Skin epidermis (tissue), 12 donors: ENCODE data around the gene PLCZ1.
"Not testable (repeated sequence)": the region's sequence is repeated elsewhere in the genome, so short reads cannot be mapped to it uniquely, and the experiment has no call there.

Source experiments
- H3K27ac ChIP-seq, 21 experiments: fragments of 200-600 bp; sonication (generic) in 11 of 21; one replicate each; pipeline ENCODE4 v1.5.0; 2020; ENCODE audit warnings: mild to moderate bottlenecking in 3 of 21, inconsistent platforms in 2 of 21, moderate library complexity in 2 of 21
- H3K4me3 ChIP-seq, 7 experiments: fragments of 200-600 bp; sonication (generic) in 2 of 7; one replicate each; pipeline ENCODE4 v1.5.0; 2020; ENCODE audit warnings: inconsistent platforms in 2 of 7, mild to moderate bottlenecking in 2 of 7, moderate library complexity in 1 of 7

Gene PLCZ1

DNA sequence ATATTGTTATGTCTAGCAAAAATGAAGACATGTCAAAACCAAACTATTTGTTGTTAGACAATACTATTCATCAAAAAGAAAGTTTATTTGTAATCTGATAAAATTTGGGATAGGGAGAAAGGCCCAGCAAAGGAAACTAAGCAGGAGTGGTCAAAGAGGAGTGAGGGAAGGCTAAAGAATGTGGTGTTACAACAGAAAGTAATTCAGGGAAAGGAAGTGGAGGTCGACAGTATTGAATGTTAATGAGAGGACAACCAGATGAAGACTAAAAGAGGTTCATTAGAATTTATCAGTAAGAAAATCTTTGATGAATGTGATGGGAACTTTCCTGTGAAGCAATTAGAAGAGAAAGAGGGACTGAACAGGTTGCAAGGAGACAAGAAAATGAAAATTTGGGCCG lies 33.9 kb downstream of the PLCZ1 start:
- Histone ChIP-seq H3K4me3 (no peak overlapping the region), H3K27ac (no peak overlapping the region)

DNA sequence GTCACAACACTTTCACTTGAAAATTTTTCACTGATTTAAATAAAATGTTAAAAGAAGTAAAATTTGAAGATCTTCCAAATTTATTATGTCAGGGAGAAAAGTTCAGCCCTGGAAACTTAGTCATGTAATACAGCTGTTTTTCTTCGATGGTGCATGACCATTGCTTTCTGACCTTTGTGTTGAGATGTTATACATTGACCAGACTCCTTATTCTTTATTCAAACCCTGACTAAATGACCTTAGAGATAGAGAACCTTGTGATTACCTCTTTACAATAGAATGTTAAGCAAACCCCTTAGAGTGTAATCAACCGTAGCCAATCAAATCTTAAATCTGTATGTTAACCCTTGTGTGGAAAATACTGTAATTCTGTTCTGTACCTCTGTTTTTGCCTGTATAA lies 34.5 kb downstream of the PLCZ1 start:
- no peak overlapping the region for H3K27ac ChIP-seq

DNA sequence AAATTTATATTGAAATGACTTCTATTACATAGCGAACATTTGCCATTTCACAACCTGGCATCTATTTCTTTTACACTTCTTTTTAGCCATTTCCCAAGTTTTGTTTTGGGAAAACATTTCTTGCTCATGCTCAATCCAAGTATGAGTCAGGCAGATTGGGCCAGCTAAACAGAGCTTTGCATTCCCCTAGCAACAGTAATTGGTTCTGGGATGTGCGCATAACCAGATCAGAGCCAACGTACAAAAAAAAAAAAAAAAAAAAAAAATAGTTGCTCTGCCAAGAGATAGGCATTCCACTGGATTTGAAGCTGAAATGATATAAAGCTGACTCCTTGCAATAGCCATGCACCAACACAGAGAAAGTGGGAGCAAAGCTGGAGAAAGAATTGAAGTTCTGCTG lies 37.5 kb downstream of the PLCZ1 start:
- no peak overlapping the region for H3K4me3 ChIP-seq
- no peak overlapping the region for H3K27ac ChIP-seq

More for the DNA sequence above, 34.5 kb downstream of the PLCZ1 start:
- no peak overlapping the region for H3K4me3 ChIP-seq

DNA sequence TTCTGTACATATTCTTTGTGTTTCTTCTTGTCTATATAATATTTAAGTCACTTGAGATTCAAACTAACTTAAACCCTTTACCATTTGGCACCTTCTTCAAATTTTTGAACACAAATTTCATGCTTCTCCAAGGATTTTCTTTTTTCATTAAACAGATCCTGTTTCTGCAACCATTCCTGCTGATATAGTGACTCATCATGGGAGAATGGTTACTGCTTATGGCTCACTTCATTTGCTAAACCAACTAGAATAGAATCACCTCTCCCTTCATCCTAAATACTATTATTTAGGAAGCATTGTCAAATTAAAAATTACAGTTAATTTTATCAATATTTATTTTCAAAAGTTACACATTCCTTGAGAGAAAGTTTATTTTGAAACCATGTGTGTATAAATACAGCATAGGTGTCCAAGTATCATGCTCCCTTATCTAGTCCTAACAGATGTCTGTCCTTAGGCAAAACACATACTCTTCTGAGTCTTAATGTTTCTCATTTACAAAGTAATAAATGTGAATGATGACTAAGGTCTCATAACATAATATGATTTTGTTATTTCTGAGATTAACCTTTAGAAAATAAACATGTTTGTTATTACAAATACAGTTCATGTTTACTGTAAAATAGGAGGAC lies 40.7 kb downstream of the PLCZ1 start:
- Histone ChIP-seq H3K27ac (no peak overlapping the region), H3K4me3 (no peak overlapping the region)

DNA sequence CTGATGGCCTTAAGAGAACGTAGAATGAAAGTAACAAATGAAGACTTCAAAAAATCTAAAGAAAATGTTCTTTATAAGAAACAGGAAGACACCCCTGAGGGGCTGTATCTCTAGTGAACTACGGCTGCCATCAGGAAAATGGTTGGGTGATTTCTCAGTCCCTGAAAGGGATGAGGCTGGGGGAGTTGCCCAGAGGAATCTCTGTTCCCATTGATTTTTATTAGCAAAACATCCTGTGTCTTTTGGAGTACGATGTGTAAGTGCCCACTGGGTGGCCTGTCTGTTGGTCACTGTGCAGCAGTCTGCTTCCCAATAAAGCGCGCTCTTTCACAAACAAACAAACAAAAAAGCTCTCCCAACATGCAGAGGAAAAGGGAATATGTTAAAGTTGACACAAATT lies 43.8 kb downstream of the PLCZ1 start:
- H3K27ac ChIP-seq, H3K4me3 ChIP-seq: not testable (repeated sequence)

DNA sequence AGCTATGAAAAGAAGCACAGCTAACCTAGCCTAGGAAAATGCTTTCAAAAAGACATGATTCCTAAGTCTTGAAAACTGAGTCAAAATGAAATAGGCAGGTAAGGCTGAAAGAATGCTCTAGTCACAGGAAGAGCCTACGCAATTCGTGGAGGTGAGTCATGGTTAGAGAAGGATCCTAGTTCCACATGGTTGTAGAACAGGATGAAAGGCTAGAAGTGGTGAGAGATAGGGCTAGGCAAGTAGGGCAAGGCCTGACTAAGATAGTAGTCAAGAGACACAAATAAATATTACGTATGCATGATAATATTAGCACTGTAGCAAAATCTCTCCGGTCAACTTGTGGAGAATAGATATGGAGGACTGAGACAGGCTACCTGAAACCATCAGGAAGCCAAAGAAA lies 47.2 kb downstream of the PLCZ1 start:
- H3K27ac ChIP-seq = peak overlapping the region in 1 of 21 experiments; percentile 9
- no peak overlapping the region for H3K4me3 ChIP-seq

GRCh38 chr12:18689771-18690170 lies 48.0 kb downstream of the PLCZ1 start:
- H3K4me3 ChIP-seq = no peak overlapping the region
- H3K27ac ChIP-seq = no peak overlapping the region

DNA sequence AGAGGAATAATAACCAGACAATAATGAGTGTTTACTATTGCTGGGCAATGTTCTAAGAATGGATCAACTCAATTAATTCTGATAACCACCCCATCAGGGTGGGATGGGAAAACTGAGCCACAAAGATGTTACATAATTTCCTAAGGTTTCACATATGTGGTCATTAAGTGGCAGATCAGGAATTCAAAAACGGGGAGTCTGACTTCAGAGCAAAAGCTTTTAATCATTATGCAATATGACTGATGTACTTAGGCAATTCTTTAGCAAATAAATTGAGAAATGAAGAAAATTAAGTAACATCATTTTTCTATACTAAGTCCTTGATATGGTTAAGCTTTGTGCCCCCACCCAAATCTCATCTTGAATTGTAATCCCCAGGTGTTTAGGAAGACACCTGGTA lies 53.4 kb downstream of the PLCZ1 start:
- H3K4me3 ChIP-seq = no peak overlapping the region
- H3K27ac ChIP-seq = no peak overlapping the region

- Histone ChIP-seq H3K27ac (no peak overlapping the region), H3K4me3 (no peak overlapping the region)
These were observed 54.3 kb downstream of the PLCZ1 start for GRCh38 chr12:18683327-18684013.

DNA sequence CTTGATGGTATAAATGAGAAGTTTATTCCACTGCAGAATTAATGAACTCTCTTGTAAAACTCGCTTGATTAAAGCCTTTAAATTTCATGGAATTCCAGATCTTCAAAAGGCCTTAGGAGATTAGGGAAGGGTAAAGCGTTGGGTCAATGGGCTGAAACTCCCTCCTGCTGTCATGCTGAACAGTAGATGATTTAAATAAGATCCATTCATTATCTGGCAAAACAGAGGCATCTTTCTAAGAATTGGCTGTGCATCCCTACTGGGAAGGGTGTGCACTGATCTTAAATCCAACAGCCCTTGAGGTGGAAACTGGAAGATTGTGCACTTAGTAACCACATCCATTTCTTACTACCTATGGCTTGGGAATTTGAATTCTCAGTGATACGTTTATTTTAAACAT lies 56.0 kb downstream of the PLCZ1 start:
- H3K4me3 ChIP-seq = no peak overlapping the region
- no peak overlapping the region for H3K27ac ChIP-seq

- H3K4me3 ChIP-seq = no peak overlapping the region
- H3K27ac ChIP-seq = no peak overlapping the region
These were observed 60.7 kb downstream of the PLCZ1 start for GRCh38 chr12:18676996-18677588.

DNA sequence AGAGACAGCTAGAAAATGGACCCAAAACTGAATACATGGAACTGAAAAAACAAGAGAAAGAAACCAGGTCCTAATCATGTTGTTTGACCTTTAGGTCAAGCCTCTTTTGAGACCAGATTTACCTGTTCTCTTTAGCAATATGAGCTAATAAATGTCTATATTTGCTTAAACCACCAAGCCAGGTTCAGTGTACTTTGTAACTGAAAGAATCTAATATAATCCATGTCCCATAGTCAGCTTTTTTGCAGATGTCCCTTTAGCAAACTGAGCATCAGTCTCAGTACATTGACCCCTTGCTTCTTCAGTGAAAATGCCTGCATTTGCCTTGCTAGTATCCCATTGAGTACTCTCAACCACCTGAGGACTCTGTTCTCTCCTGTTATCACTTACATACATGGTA lies 61.7 kb downstream of the PLCZ1 start:
- H3K4me3 ChIP-seq = no peak overlapping the region
- H3K27ac ChIP-seq = no peak overlapping the region

DNA sequence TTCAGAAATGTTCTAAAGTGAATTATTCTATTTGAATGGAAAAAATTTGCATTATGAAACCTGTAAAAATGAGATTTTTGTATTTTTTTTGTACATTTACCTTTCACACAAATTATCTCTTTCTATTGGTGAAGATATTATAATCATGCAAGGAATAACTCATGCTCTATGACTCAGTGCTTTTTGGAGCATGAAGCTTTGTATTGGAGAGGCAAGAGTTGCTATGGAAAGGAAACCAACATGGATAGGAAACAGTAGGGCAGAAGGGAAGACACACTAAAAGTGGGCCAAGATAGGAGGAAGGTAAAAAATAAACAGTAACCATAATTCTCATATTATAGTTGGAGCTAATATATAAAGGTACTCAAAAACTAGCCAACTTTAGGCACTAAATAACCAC lies 79.0 kb downstream of the PLCZ1 start:
- Histone ChIP-seq H3K27ac (no peak overlapping the region), H3K4me3 (no peak overlapping the region)

DNA sequence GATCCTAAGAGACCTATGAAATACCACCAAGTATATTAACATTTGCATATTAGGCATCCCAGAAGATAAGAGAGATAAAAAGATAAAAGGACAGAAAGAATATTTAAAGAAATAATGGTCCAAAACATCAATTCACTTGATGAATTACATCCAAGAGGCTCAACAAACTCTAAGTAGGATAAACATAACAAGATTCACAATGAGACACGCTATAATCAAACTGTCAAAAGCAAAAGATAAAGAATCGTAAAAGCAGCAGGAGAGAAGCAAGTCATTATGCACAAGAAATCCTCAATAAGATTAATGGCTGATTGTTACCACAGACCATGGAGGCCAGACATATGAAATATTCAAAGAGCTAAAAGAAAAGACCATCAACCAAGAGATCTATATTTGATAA lies 79.6 kb downstream of the PLCZ1 start:
- H3K27ac ChIP-seq = no peak overlapping the region
- H3K4me3 ChIP-seq = no peak overlapping the region

- no peak overlapping the region for H3K27ac ChIP-seq
- no peak overlapping the region for H3K4me3 ChIP-seq
These were observed 82.5 kb downstream of the PLCZ1 start for GRCh38 chr12:18655351-18655750.

DNA sequence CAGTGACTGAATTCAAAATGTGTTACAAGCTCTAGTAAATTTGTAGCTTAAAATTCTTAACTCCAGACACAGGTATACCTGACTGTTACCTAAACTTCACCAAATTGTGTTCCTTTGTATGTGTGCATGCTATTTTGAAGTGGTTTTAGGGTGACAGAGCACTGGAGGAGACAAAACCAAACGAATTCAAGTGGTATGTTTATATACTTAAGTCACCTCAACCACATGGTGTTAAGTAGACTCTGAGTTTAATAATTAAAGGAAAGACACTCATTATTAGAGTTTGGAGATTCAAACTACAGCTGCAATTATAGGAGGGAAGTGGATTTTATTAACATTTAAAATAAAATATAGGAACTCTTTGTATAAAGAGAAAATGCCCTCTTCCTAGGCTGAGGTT lies 84.3 kb downstream of the PLCZ1 start:
- H3K27ac ChIP-seq = no peak overlapping the region

DNA sequence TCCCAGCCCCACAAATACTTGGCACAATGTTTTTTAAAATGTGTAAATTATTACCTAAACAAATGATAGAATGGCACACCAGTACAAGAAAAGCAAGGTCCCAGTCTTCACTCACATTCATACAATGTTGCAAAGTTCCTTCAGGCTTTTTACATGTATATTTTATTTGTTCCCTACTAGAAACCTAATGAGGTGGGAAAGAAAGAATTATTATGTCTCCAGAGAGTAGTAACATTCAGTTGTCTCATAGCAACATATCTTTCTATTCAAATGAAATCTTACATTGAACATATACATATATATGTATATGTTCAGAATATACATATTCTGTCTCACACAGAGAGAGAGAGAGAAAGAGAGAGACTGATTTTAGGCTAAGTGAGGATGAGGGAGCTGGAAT lies 85.2 kb downstream of the PLCZ1 start:
- Histone ChIP-seq H3K27ac (no peak overlapping the region), H3K4me3 (no peak overlapping the region)

More for the DNA sequence above, 84.3 kb downstream of the PLCZ1 start:
- H3K4me3 ChIP-seq = no peak overlapping the region

GRCh38 chr12:18651525-18651924 lies 86.3 kb downstream of the PLCZ1 start:
- no peak overlapping the region for H3K27ac ChIP-seq
- no peak overlapping the region for H3K4me3 ChIP-seq

GRCh38 chr12:18646286-18646890 lies 91.4 kb downstream of the PLCZ1 start:
- Histone ChIP-seq H3K4me3 (no peak overlapping the region), H3K27ac (no peak overlapping the region)

DNA sequence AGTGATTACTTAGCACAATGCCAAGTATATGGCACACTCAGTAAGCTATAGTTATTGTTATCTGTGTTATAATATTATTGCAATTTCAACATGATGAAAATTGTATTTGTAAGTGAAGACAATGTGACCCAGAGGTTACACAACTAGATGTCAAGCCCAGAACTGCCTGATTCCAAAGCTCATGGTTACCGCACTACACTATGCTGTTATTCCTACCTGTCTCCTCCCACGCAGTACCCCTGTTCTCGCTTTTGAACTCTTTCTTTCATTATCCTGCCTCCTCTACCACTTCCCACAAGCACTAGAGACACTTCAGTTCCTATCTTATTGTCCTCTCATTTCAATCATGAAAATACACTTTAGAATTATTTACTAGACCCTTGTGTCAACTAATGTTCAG lies 93.2 kb downstream of the PLCZ1 start:
- no peak overlapping the region for H3K27ac ChIP-seq
- H3K4me3 ChIP-seq = no peak overlapping the region

- no peak overlapping the region for H3K27ac ChIP-seq
These were observed 94.1 kb downstream of the PLCZ1 start for GRCh38 chr12:18643681-18644080.

More at GRCh38 chr12:18643681-18644080, 94.1 kb downstream of the PLCZ1 start:
- no peak overlapping the region for H3K4me3 ChIP-seq
